Colonic mucosa (tissue), 4 donors: ENCODE measurements around the gene LAMB4. TPM values are rescaled to one million over a fixed set of nuclear protein-coding genes. Genes with fewer than 3 reads are reported as not detected.

Experiments
- DNase-seq: peaks from one replicate; pipeline ENCODE4 v3.0.0-alpha.2; 2020
- H3K27ac ChIP-seq: fragments of 200-600 bp; one replicate; pipeline ENCODE4 v1.8.0; 2021
- H3K27me3 ChIP-seq: fragments of 200-600 bp; one replicate; pipeline ENCODE4 v1.8.0; 2021
- H3K36me3 ChIP-seq: fragments of 200-600 bp; one replicate; pipeline ENCODE4 v1.8.0; 2021
- H3K4me1 ChIP-seq: fragments of 200-600 bp; one replicate; pipeline ENCODE4 v1.8.0; 2021; ENCODE audit warnings: mild to moderate bottlenecking
- H3K4me3 ChIP-seq: fragments of 200-600 bp; one replicate; pipeline ENCODE4 v1.8.0; 2021
- H3K9ac ChIP-seq, 2 donors: one replicate each; pipeline ENCODE4 v1.7.0; 2013; ENCODE audit warnings: control low read depth in 2 of 2, low read depth in 2 of 2, low read length in 2 of 2
- H3K9me3 ChIP-seq: fragments of 200-600 bp; one replicate; pipeline ENCODE4 v1.8.0; 2021
- intact Hi-C: fragments of 100-400 bp; cut with DNase I; formaldehyde crosslinking; loops from one replicate; pipeline ENCODE4 v1.14.1; 2022
- total RNA-seq, 2 donors: library from RNA; stranded (reverse); fragmentation: NEBNext Ultra II Directional in 1 of 2; extraction: Animal tissue kit (Norgen Biotek cat#: 25700) in 1 of 2; gene quantifications; one replicate each; pipeline ENCODE4 v1.2.1, GENCODE V29; 2021
- TF ChIP-seq, protein P1 (sequence below): fragments of 200-600 bp; IDR thresholded peaks from one replicate; pipeline ENCODE4 v1.8.0; 2022; ENCODE audit warnings: antibody characterized with exemption, mild to moderate bottlenecking
- donor health status: healthy.
- donor health status: DM: no; HTN: no; CAD: no.
- donor health status: DM: no; HTN: no; CAD: no.

LAMB4 gene
- total RNA-seq, 2 donors from 2014 or later: 0.27 TPM; not detected in 1

DNA sequence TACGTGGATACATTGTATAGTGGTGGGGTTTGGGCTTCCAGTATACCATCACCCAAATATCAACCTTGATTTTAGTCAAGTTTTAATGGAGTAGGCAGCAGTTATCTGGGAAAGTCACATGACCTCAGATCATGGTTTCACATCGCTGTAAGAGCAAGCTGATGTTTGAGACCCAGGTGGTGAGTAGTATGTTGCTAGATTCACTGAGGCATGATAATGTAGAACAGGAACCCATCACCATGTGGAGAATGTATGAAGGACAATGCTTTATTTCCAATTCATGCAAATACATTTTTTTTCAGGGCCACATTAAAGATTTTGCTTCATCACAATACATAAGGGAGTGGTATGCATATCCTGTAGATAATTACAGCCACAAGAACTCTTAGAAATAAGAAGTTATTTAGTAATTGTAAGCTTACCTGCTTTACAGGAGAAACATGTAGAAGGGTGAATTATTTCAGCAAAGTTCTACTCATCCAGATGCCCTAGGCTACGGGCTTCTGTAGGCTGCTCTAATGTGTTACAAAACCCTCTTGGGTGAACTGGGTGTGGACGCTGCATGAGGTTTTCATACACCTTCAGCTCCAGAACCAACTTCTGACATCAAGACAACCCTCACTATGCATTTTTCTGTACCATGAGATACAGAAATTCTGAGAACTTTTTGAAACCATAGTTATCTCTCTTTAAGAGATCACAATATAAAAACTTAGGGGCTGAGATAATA lies 27.6 kb upstream of the LAMB4 start:
- Histone ChIP-seq H3K4me3 (no peak overlapping the region), H3K36me3 (no peaks in the 10 kb centered on the region), H3K9me3 (no peaks in the 10 kb centered on the region), H3K27ac (no peak overlapping the region), H3K9ac (no peak overlapping the region), H3K4me1 (no peaks in the 10 kb centered on the region), H3K27me3 (no peaks in the 10 kb centered on the region)
- TF ChIP-seq, protein P1, sequence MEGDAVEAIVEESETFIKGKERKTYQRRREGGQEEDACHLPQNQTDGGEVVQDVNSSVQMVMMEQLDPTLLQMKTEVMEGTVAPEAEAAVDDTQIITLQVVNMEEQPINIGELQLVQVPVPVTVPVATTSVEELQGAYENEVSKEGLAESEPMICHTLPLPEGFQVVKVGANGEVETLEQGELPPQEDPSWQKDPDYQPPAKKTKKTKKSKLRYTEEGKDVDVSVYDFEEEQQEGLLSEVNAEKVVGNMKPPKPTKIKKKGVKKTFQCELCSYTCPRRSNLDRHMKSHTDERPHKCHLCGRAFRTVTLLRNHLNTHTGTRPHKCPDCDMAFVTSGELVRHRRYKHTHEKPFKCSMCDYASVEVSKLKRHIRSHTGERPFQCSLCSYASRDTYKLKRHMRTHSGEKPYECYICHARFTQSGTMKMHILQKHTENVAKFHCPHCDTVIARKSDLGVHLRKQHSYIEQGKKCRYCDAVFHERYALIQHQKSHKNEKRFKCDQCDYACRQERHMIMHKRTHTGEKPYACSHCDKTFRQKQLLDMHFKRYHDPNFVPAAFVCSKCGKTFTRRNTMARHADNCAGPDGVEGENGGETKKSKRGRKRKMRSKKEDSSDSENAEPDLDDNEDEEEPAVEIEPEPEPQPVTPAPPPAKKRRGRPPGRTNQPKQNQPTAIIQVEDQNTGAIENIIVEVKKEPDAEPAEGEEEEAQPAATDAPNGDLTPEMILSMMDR: no peak
- no peak for DNase-seq
- intact Hi-C loops: no loop called here

DNA sequence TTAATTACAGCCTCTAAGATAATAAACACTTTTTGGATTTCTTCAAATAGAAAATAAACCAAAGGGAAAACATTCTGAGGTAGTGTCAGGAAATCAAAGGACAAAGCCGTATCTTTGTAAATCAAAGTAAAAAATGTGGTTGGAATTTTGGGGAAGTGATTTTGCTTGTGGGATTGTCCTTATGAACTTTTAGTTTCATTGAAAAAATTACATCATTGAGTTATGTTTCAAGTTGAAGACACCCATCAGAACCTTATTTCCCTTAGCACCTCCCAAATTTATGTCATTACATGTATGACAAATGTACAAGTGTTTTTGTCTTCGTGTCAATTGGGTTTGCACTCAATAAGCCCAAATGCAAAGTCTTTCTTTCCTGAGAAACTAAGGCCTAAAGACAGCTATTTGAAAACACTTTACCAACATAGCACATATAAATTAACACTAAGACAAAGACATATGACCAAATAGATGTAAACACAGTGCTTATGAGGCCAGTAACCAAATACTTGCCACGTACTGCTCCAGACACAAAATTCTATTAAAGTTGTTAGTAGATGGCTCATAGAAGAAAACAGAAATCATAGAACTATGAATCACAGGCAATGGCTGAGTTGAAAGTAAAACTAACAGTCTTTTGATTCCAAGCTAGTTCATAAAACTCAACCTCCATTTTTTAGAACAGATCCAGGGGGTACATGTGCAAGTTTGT lies 26.9 kb upstream of the LAMB4 start:
- Histone ChIP-seq H3K27me3 (no peaks in the 10 kb centered on the region), H3K9me3 (no peaks in the 10 kb centered on the region), H3K4me3 (no peak overlapping the region), H3K27ac (no peak overlapping the region), H3K9ac (no peak overlapping the region), H3K36me3 (no peaks in the 10 kb centered on the region), H3K4me1 (no peaks in the 10 kb centered on the region)
- TF ChIP-seq, protein P1: no peak
- intact Hi-C loops: no loop called here
- DNase-seq: no peak

DNA sequence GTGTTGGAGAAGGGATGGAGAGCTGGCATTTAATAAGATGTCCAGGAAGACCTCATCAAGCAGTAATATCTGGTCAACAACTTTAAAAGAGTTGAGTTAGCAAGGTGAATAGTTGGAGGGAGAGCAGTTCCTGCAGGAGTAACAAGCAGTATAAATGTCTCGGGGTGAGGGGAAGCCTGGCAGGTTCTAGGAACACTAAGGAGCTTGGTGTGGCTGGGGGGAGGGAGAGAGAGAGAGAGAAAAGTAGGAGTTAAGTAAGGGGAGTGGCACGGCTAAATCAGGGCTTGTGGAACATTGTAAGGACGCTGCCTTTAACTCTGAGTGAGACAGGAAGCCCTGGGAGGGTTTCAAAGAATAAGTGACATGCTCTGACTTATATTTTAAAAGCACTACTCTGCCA lies 22.0 kb upstream of the LAMB4 start:
- no peak overlapping the region for H3K9ac ChIP-seq
- TF ChIP-seq, protein P1: no peak
- no peaks in the 10 kb centered on the region for H3K27me3 ChIP-seq
- intact Hi-C loops: no loop called here
- H3K36me3 ChIP-seq: no peaks in the 10 kb centered on the region
- no peak overlapping the region for H3K27ac ChIP-seq
- no peaks in the 10 kb centered on the region for H3K9me3 ChIP-seq
- H3K4me3 ChIP-seq: no peak overlapping the region
- no peaks in the 10 kb centered on the region for H3K4me1 ChIP-seq
- DNase-seq: no peak

DNA sequence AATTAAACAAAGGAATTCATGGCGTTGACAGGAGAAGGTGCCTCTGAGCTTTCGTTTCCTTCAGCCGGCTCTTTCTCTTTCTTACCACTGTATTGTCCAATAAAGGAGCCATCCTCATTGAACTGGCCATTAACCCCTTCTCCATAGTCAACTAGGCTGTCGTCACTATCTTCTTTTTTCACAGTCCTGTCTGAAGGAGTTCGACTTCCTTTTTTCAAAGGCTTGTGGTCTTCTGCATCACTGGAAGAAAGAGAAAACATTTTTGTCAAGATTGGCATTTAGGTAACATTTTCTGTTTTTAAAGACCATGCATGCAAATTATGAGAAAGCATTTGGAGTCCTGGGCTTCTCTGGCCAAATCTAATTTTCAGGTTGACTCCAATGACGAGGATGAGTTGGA lies 19.7 kb upstream of the LAMB4 start:
- Histone ChIP-seq H3K4me3 (no peak overlapping the region), H3K36me3 (no peaks in the 10 kb centered on the region), H3K9ac (no peak overlapping the region), H3K4me1 (no peaks in the 10 kb centered on the region), H3K9me3 (no peaks in the 10 kb centered on the region), H3K27ac (no peak overlapping the region), H3K27me3 (no peaks in the 10 kb centered on the region)
- TF ChIP-seq, protein P1: no peak
- intact Hi-C loops: loop anchor here (5.0 to 10.0 kb wide), 2 partner anchors 38 to 265 kb away; no protein-coding TSS in a partner anchor
- no peak for DNase-seq

DNA sequence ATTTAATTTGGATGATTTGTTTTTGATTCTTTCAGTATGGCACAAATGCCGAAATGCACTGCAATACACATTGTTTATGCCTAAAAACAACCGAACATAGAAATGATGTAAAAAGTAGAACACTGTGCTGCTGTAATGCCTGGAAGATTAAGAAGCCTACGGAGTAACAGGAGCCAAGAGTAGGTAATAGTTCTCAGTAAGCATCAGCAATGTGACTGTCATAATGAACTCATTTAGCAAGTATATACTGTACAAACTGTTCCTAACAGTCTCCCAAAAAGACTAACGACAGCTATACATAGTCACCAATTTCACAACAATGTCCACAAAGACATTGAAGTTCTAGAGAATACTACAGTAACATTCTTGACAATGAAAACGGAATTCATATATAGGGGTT lies 19.0 kb upstream of the LAMB4 start:
- intact Hi-C loops: loop anchor here (5.0 to 10.0 kb wide), 2 partner anchors 37 to 264 kb away; no protein-coding TSS in a partner anchor
- Histone ChIP-seq H3K4me3 (no peak overlapping the region), H3K4me1 (no peaks in the 10 kb centered on the region), H3K9ac (no peak overlapping the region), H3K27me3 (no peaks in the 10 kb centered on the region), H3K9me3 (no peaks in the 10 kb centered on the region), H3K36me3 (no peaks in the 10 kb centered on the region), H3K27ac (no peak overlapping the region)
- no peak for DNase-seq
- TF ChIP-seq, protein P1: no peak
